BLaER1 (cell line): ENCODE results near the gene ARHGAP22.

ENCODE experiments used
- H3K27ac ChIP-seq: shearing (Covaris generic); formaldehyde crosslinking; 2 replicates; pipeline ENCODE4 v1.8.1; 2022
- H3K27me3 ChIP-seq: shearing (Covaris generic); formaldehyde crosslinking; 2 replicates; pipeline ENCODE4 v1.8.1; 2022
- H3K36me3 ChIP-seq: shearing (Covaris generic); formaldehyde crosslinking; 2 replicates; pipeline ENCODE4 v1.8.1; 2022
- H3K4me1 ChIP-seq: shearing (Covaris generic); formaldehyde crosslinking; 2 replicates; pipeline ENCODE4 v1.8.1; 2022
- H3K4me2 ChIP-seq: shearing (Covaris generic); formaldehyde crosslinking; 2 replicates; pipeline ENCODE4 v1.8.1; 2022
- H3K4me3 ChIP-seq: shearing (Covaris generic); formaldehyde crosslinking; 2 replicates; pipeline ENCODE4 v1.8.1; 2022
- H3K9ac ChIP-seq: shearing (Covaris generic); formaldehyde crosslinking; 2 replicates; pipeline ENCODE4 v1.8.1; 2022
- H3K9me3 ChIP-seq: shearing (Covaris generic); formaldehyde crosslinking; 2 replicates; pipeline ENCODE4 v1.8.1; 2022
- H4K20me1 ChIP-seq: shearing (Covaris generic); formaldehyde crosslinking; 2 replicates; pipeline ENCODE4 v1.8.1; 2022
- Cebpa-rat ChIP-seq: shearing (Covaris generic); IDR thresholded peaks from 2 replicates; pipeline ENCODE4 v1.8.1; 2022

The ARHGAP22 gene

GRCh38 chr10:48417374-48417773 is 187.5 kb downstream of the ARHGAP22 start:
- Histone ChIP-seq H3K27me3 (no peaks in the 10 kb centered on the region), H3K4me3 (no peak overlapping the region), H3K27ac (no peak overlapping the region), H3K36me3 (peaks cover 45% of the 10 kb centered on the region), H3K4me1 (no peaks in the 10 kb centered on the region), H3K9ac (no peak overlapping the region), H3K4me2 (no peak overlapping the region), H4K20me1 (no peaks in the 10 kb centered on the region), H3K9me3 (peaks cover 7% of the 10 kb centered on the region)
- no peak for TF ChIP-seq Cebpa-rat

GRCh38 chr10:48416584-48417232 is 188.2 kb downstream of the ARHGAP22 start:
- Histone ChIP-seq H3K27ac (no peak overlapping the region), H3K27me3 (no peaks in the 10 kb centered on the region)

GRCh38 chr10:48414778-48415177 is 190.1 kb downstream of the ARHGAP22 start:
- Histone ChIP-seq H3K36me3 (peaks cover 52% of the 10 kb centered on the region), H3K27ac (no peak overlapping the region), H3K27me3 (no peaks in the 10 kb centered on the region), H3K4me2 (no peak overlapping the region), H4K20me1 (no peaks in the 10 kb centered on the region), H3K9me3 (peaks cover 13% of the 10 kb centered on the region), H3K4me1 (no peaks in the 10 kb centered on the region), H3K9ac (no peak overlapping the region), H3K4me3 (no peak overlapping the region)
- TF ChIP-seq Cebpa-rat = no peak

More at GRCh38 chr10:48416584-48417232, 188.2 kb downstream of the ARHGAP22 start:
- no peak overlapping the region for H3K4me3 ChIP-seq
- H4K20me1 ChIP-seq = no peaks in the 10 kb centered on the region
- H3K4me2 ChIP-seq = no peak overlapping the region
- H3K4me1 ChIP-seq = no peaks in the 10 kb centered on the region
- peaks cover 13% of the 10 kb centered on the region for H3K9me3 ChIP-seq
- H3K9ac ChIP-seq = no peak overlapping the region
- peaks cover 50% of the 10 kb centered on the region for H3K36me3 ChIP-seq
- TF ChIP-seq Cebpa-rat = no peak

GRCh38 chr10:48414160-48414559 is 190.7 kb downstream of the ARHGAP22 start:
- H3K9ac ChIP-seq = no peak overlapping the region
- peaks cover 54% of the 10 kb centered on the region for H3K36me3 ChIP-seq
- no peaks in the 10 kb centered on the region for H3K27me3 ChIP-seq
- H3K4me3 ChIP-seq = no peak overlapping the region
- H3K27ac ChIP-seq = no peak overlapping the region
- TF ChIP-seq Cebpa-rat = no peak
- H3K4me2 ChIP-seq = no peak overlapping the region
- no peaks in the 10 kb centered on the region for H3K4me1 ChIP-seq
- no peaks in the 10 kb centered on the region for H4K20me1 ChIP-seq
- H3K9me3 ChIP-seq = peaks cover 13% of the 10 kb centered on the region

GRCh38 chr10:48412933-48413332 is 191.9 kb downstream of the ARHGAP22 start:
- Histone ChIP-seq H4K20me1 (no peaks in the 10 kb centered on the region), H3K4me2 (no peak overlapping the region), H3K4me1 (no peaks in the 10 kb centered on the region), H3K9ac (no peak overlapping the region), H3K4me3 (no peak overlapping the region), H3K27ac (no peak overlapping the region), H3K27me3 (no peaks in the 10 kb centered on the region), H3K36me3 (peaks cover 57% of the 10 kb centered on the region), H3K9me3 (peaks cover 13% of the 10 kb centered on the region)
- TF ChIP-seq Cebpa-rat = no peak

GRCh38 chr10:48412081-48412480 is 192.8 kb downstream of the ARHGAP22 start:
- peaks cover 13% of the 10 kb centered on the region for H3K9me3 ChIP-seq
- H3K9ac ChIP-seq = no peak overlapping the region
- H3K27me3 ChIP-seq = no peaks in the 10 kb centered on the region
- H4K20me1 ChIP-seq = no peaks in the 10 kb centered on the region
- no peak overlapping the region for H3K27ac ChIP-seq
- H3K4me1 ChIP-seq = no peaks in the 10 kb centered on the region
- no peak overlapping the region for H3K4me3 ChIP-seq
- no peak for TF ChIP-seq Cebpa-rat
- H3K36me3 ChIP-seq = peaks cover 53% of the 10 kb centered on the region
- no peak overlapping the region for H3K4me2 ChIP-seq

- TF ChIP-seq Cebpa-rat = no peak
- no peak overlapping the region for H3K4me3 ChIP-seq
Observed at GRCh38 chr10:48411510-48411909, 193.4 kb downstream of the ARHGAP22 start.

GRCh38 chr10:48410503-48410902 is 194.4 kb downstream of the ARHGAP22 start:
- TF ChIP-seq Cebpa-rat = no peak
- Histone ChIP-seq H3K36me3 (peaks cover 54% of the 10 kb centered on the region), H3K9ac (no peak overlapping the region), H4K20me1 (0 out of 2 replicates have a peak, but pooled peaks cover 5% of the 10 kb centered on the region), H3K27ac (no peak overlapping the region), H3K4me1 (no peaks in the 10 kb centered on the region), H3K9me3 (peaks cover 13% of the 10 kb centered on the region), H3K27me3 (no peaks in the 10 kb centered on the region), H3K4me2 (no peak overlapping the region), H3K4me3 (no peak overlapping the region)

More at GRCh38 chr10:48411510-48411909, 193.4 kb downstream of the ARHGAP22 start:
- Histone ChIP-seq H4K20me1 (no peaks in the 10 kb centered on the region), H3K4me1 (no peaks in the 10 kb centered on the region), H3K9ac (no peak overlapping the region), H3K4me2 (no peak overlapping the region), H3K27me3 (no peaks in the 10 kb centered on the region), H3K36me3 (peaks cover 53% of the 10 kb centered on the region), H3K27ac (no peak overlapping the region), H3K9me3 (peaks cover 13% of the 10 kb centered on the region)

GRCh38 chr10:48406658-48407057 is 198.2 kb downstream of the ARHGAP22 start:
- Histone ChIP-seq H3K4me3 (no peak overlapping the region), H3K9me3 (no peaks in the 10 kb centered on the region), H3K27ac (no peak overlapping the region), H3K9ac (no peak overlapping the region), H3K4me2 (no peak overlapping the region), H4K20me1 (0 out of 2 replicates have a peak, but pooled peaks cover 5% of the 10 kb centered on the region), H3K4me1 (no peaks in the 10 kb centered on the region), H3K27me3 (no peaks in the 10 kb centered on the region), H3K36me3 (peaks cover 38% of the 10 kb centered on the region)
- no peak for TF ChIP-seq Cebpa-rat

- no peaks in the 10 kb centered on the region for H3K9me3 ChIP-seq
- no peaks in the 10 kb centered on the region for H3K27me3 ChIP-seq
- TF ChIP-seq Cebpa-rat = no peak
- peaks cover 5% of the 10 kb centered on the region; the same call in 1 of the 2 replicates for H4K20me1 ChIP-seq
- no peak overlapping the region for H3K9ac ChIP-seq
- H3K4me1 ChIP-seq = no peaks in the 10 kb centered on the region
- H3K4me2 ChIP-seq = no peak overlapping the region
- no peak overlapping the region for H3K27ac ChIP-seq
- no peak overlapping the region for H3K4me3 ChIP-seq
- H3K36me3 ChIP-seq = peaks cover 36% of the 10 kb centered on the region
Observed at GRCh38 chr10:48406204-48406603, 198.7 kb downstream of the ARHGAP22 start.
